GM12874 (cell line): ENCODE results near the gene AQP10.

Experiments
- CTCF ChIP-seq: IDR thresholded peaks from 2 replicates; pipeline ENCODE4 v1.5.1; 2011; ENCODE audit warnings: low read depth, mild to moderate bottlenecking, control low read depth, low read length, moderate library complexity; ENCODE audit not compliant: insufficient read depth

AQP10 gene

DNA sequence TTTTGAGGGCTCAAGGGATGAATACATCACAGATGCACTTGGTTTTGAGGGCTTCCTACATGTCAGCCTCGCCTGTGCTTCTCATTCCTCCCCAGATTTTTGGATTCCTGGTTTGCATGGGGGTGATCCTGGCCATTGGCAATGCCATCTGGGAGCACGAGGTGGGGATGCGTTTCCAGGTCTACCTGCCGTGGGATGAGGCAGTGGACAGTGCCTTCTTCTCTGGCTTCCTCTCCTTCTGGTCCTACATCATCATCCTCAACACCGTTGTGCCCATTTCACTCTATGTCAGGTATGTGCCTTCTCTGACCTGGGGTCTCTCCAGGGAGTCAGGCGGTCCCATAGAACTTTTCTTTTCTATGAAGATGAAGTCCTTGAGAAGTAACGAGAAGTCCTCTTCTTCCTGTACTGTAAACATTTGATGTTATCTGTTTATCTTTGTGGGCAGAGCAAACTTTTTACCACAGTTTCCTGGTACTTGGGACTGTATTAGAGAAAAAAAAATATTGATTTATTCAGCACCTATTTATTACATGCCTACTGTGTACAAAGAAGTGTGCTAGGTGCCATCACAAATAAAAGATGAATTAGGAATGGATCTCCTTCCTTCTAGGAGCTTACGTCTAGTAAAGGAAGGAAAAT lies 16.5 kb downstream of the AQP10 start:
- TF ChIP-seq CTCF = no peak

GRCh38 chr1:154338875-154339274 lies 18.0 kb downstream of the AQP10 start:
- no peak for TF ChIP-seq CTCF

DNA sequence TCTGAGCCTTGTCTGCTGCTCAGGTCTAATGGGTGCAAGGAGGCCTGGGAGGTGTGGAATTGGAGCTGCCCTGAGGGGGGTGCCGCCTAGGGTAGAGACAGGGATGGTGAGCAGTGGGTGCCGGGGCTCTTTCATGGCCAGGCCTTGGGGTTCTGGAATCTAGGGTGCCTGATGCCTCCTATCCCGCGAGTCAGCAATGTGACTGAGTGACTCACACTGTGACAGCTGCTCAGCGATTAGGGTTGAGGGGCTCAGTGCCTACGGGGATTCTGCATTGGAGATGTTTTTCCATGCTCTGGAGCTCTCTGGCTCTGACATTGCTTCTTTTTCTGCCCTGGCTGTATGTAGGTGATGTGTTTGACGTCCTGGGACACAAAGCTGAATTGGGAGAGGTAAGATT lies 21.2 kb downstream of the AQP10 start:
- no peak for TF ChIP-seq CTCF

- TF ChIP-seq CTCF = no peak
These were observed 22.1 kb downstream of the AQP10 start for GRCh38 chr1:154342836-154343472.

DNA sequence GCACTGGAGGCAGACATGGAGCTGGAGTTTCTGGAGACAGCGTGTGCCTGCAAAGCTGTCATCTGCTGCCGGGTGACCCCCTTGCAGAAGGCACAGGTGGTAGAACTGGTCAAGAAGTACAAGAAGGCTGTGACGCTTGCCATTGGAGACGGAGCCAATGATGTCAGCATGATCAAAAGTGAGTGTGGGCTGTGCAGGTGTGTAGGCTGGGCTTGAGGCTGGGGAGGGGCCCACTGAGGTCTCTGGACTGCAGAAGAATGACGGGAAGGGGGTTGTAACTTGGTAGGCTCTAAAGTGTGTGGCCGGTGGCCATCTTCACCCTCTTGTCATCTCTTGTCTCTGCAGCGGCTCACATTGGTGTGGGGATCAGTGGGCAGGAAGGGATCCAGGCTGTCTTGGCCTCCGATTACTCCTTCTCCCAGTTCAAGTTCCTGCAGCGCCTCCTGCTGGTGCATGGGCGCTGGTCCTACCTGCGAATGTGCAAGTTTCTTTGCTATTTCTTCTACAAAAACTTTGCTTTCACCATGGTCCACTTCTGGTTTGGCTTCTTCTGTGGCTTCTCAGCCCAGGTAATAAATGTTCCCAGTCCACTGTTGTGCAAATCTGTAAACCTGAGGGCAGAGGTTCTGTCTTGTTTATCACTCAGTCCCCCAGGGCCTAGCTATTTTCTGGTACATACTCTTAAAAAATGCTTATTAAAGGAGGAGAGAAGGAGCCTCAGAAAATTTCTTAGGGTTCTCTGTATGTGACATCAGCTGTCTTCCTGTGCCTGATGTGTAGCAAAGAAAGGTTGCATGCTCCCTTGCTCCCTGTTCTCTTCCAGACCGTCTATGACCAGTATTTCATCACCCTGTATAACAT lies 24.3 kb downstream of the AQP10 start:
- TF ChIP-seq CTCF = peak; percentile 83

- no peak for TF ChIP-seq CTCF
These were observed 25.5 kb downstream of the AQP10 start for GRCh38 chr1:154346276-154346917.

DNA sequence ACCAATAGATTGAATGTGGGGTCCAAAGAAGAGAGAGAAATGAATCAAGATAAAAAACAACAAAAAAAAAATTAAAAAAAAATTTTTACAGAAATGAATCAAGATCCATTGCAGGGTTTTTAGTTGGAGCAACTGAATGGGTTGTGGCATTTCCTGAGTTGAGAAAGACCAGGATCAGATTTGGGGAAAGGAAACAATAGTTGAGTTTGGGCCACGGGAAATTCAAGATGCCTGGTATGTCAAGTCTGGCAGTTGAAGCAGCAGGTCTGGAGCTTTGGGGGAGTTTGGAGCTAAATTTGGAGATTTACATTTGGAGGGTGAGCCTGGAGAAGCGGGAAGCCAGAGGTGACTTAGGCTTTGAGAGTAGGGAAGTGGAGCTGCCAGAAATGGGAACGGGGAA lies 27.1 kb downstream of the AQP10 start:
- TF ChIP-seq CTCF = no peak
